IPS-15b (cell line): ENCODE results near the gene CHST13.
A peak's percentile ranks its signal among the peaks of the same experiment; 100 is the strongest.

ENCODE experiments used
- H3K27me3 ChIP-seq: one replicate; pipeline ENCODE4 v1.6.1; 2013; ENCODE audit warnings: low read length; ENCODE audit not compliant: control insufficient read depth, insufficient read depth
- H3K36me3 ChIP-seq: one replicate; pipeline ENCODE4 v1.6.1; 2013; ENCODE audit warnings: low read length; ENCODE audit not compliant: control insufficient read depth, insufficient read depth
- H3K4me1 ChIP-seq: one replicate; pipeline ENCODE4 v1.6.1; 2013; ENCODE audit warnings: mild to moderate bottlenecking, low read length; ENCODE audit not compliant: control insufficient read depth, insufficient read depth
- H3K4me3 ChIP-seq: one replicate; pipeline ENCODE4 v1.5.1; 2013; ENCODE audit warnings: low read depth, low read length
- H3K9ac ChIP-seq: one replicate; pipeline ENCODE4 v1.6.1; 2013; ENCODE audit warnings: low read depth, mild to moderate bottlenecking, low read length
- H3K9me3 ChIP-seq: one replicate; pipeline ENCODE4 v1.6.1; 2013; ENCODE audit warnings: mild to moderate bottlenecking, low read length; ENCODE audit not compliant: control insufficient read depth, insufficient read depth

The CHST13 gene, protein sequence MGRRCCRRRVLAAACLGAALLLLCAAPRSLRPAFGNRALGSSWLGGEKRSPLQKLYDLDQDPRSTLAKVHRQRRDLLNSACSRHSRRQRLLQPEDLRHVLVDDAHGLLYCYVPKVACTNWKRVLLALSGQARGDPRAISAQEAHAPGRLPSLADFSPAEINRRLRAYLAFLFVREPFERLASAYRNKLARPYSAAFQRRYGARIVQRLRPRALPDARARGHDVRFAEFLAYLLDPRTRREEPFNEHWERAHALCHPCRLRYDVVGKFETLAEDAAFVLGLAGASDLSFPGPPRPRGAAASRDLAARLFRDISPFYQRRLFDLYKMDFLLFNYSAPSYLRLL

GRCh38 chr3:126523745-126524428 is at the start of gene CHST13:
CHST13 (plus strand) TSS chr3:126524155; CDS start chr3:126524333, 178 bp downstream.
- Histone ChIP-seq H3K27me3 (peaks cover 21% of the 10 kb centered on the region), H3K36me3 (no peaks in the 10 kb centered on the region), H3K9ac (no peak within 1 kb of the TSS), H3K4me1 (peaks cover 2% of the 10 kb centered on the region), H3K4me3 (peak within 1 kb of the TSS; percentile 50), H3K9me3 (no peaks in the 10 kb centered on the region)

- Histone ChIP-seq H3K9ac (peak overlapping the region; percentile 26), H3K4me1 (peaks cover 12% of the 10 kb centered on the region), H3K9me3 (no peaks in the 10 kb centered on the region), H3K36me3 (peaks cover 10% of the 10 kb centered on the region), H3K27me3 (no peaks in the 10 kb centered on the region), H3K4me3 (peak overlapping the region; percentile 81)
These were observed 49.2 kb upstream of the CHST13 start for GRCh38 chr3:126474498-126475412.

- Histone ChIP-seq H3K9ac (peak within 1 kb of the TSS; percentile 77), H3K4me3 (peak within 1 kb of the TSS; percentile 94), H3K27me3 (no peaks in the 10 kb centered on the region), H3K36me3 (peaks cover 2% of the 10 kb centered on the region), H3K4me1 (peaks cover 12% of the 10 kb centered on the region), H3K9me3 (no peaks in the 10 kb centered on the region)
These were observed 48.4 kb upstream of the CHST13 start, which contains the start of gene ZXDC for GRCh38 chr3:126475413-126476114. ZXDC (minus strand) TSS chr3:126475891; CDS start chr3:126475865, 26 bp downstream.

GRCh38 chr3:126476166-126477060 is 47.5 kb upstream of the CHST13 start:
- Histone ChIP-seq H3K36me3 (no peaks in the 10 kb centered on the region), H3K9me3 (no peaks in the 10 kb centered on the region), H3K4me3 (peak overlapping the region; percentile 94), H3K9ac (peak overlapping the region; percentile 77), H3K27me3 (no peaks in the 10 kb centered on the region), H3K4me1 (peaks cover 12% of the 10 kb centered on the region)

GRCh38 chr3:126477061-126477380 is 46.9 kb upstream of the CHST13 start:
- no peaks in the 10 kb centered on the region for H3K27me3 ChIP-seq
- peak overlapping the region; percentile 4 for H3K4me3 ChIP-seq
- no peaks in the 10 kb centered on the region for H3K9me3 ChIP-seq
- H3K4me1 ChIP-seq, result peaks cover 12% of the 10 kb centered on the region
- no peaks in the 10 kb centered on the region for H3K36me3 ChIP-seq
- no peak overlapping the region for H3K9ac ChIP-seq

DNA sequence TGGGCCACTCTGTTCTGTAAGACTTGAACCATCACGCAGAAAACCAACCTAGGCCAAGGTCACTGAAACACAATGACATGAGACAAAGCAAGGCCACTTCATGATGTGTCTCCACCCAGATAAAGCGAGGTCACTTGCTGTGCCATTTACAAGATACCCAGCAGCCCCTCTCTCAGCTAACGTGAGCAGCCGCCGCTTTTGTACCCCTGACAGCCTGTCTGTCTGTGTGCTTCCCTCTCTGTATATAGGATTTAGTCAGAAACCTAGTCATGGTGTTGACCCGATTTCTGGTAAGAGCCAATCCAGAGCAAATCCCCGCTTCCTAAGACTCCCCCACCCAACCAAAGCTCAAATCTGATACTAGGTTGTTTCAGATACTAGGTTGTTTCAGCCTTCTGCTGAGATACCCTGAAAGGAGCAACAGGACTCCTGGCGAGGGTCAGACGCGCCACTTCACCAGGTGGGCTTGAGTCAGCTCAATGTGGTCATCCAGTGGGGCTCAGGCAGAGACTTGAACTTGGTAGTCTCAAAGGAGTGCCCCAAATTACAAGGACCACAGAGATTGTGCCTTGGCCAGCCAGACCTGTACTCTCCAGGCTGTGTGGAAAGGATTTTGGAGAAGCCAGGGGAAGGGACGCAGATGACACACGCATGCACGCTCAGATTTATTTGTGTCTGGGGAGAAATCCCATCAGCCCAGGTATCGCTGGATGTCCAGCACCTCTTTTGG is 45.2 kb upstream of the CHST13 start:
- Histone ChIP-seq H3K27me3 (no peaks in the 10 kb centered on the region), H3K4me1 (peaks cover 4% of the 10 kb centered on the region), H3K9ac (no peak overlapping the region), H3K36me3 (no peaks in the 10 kb centered on the region), H3K9me3 (no peaks in the 10 kb centered on the region), H3K4me3 (no peak overlapping the region)

DNA sequence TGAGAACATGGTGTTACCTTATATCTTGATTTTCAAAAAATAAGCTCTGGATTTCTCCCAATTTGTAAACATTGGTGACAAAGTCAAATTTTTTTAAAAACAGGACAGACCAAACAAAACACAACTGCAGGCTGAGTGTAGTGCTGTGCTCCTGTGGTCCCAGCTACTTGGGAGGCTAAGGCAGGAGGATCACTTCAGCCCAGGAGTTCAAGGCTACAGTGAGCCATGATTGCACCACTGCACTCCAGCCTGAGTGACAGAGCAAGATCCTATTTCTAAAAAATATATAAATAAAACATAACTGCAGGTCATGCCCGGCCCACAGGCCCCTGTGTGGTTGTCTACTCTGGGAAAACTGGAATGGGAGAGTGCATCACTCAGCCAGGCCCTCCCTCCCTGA is 44.3 kb upstream of the CHST13 start:
- H3K27me3 ChIP-seq, result no peaks in the 10 kb centered on the region
- H3K36me3 ChIP-seq, result no peaks in the 10 kb centered on the region
- no peaks in the 10 kb centered on the region for H3K9me3 ChIP-seq
- H3K9ac ChIP-seq, result no peak overlapping the region
- H3K4me3 ChIP-seq, result no peak overlapping the region
- peaks cover 10% of the 10 kb centered on the region for H3K4me1 ChIP-seq

GRCh38 chr3:126480206-126480605 is 43.7 kb upstream of the CHST13 start:
- no peaks in the 10 kb centered on the region for H3K27me3 ChIP-seq

GRCh38 chr3:126480861-126481260 is 43.1 kb upstream of the CHST13 start:
- Histone ChIP-seq H3K36me3 (no peaks in the 10 kb centered on the region), H3K9ac (no peak overlapping the region), H3K4me1 (peaks cover 15% of the 10 kb centered on the region), H3K27me3 (no peaks in the 10 kb centered on the region), H3K9me3 (no peaks in the 10 kb centered on the region), H3K4me3 (no peak overlapping the region)

More at GRCh38 chr3:126480206-126480605, 43.7 kb upstream of the CHST13 start:
- Histone ChIP-seq H3K9ac (no peak overlapping the region), H3K4me1 (peaks cover 14% of the 10 kb centered on the region), H3K36me3 (no peaks in the 10 kb centered on the region), H3K9me3 (no peaks in the 10 kb centered on the region), H3K4me3 (no peak overlapping the region)
